Stimulated activated CD4-positive, alpha-beta T cell treated with anti-CD3 and anti-CD28 coated beads, Interleukin-1b, Interleukin-23, amount 100 ng/mL, for 1 hour (primary cell): ENCODE measurements around the gene RFK.
"Not testable (repeated sequence)": the region's sequence is repeated elsewhere in the genome, so short reads cannot be mapped to it uniquely, and the experiment has no call there.

ENCODE experiments used
- DNase-seq, 2 donors: peaks; one replicate each; pipeline ENCODE4 v3.0.0-alpha.2; 2020; ENCODE audit warnings: low read depth in 2 of 2

The RFK gene

GRCh38 chr9:76394195-76394959 is at the start of gene RFK:
Gene RFK, minus strand, starts transcription at chr9:76394426. Its CDS starts 255 bp downstream, at chr9:76394171.
- DNase-seq = peak; percentile 78 to 95

GRCh38 chr9:76443887-76444286 is 49.7 kb upstream of the RFK start:
- no peak for DNase-seq

- DNase-seq = no peak
These were observed 47.5 kb upstream of the RFK start for GRCh38 chr9:76441551-76442322.

GRCh38 chr9:76438841-76439588 is 44.8 kb upstream of the RFK start:
- DNase-seq = no peak

- not testable (repeated sequence) for DNase-seq
These were observed 42.9 kb upstream of the RFK start for GRCh38 chr9:76437017-76437699.

DNA sequence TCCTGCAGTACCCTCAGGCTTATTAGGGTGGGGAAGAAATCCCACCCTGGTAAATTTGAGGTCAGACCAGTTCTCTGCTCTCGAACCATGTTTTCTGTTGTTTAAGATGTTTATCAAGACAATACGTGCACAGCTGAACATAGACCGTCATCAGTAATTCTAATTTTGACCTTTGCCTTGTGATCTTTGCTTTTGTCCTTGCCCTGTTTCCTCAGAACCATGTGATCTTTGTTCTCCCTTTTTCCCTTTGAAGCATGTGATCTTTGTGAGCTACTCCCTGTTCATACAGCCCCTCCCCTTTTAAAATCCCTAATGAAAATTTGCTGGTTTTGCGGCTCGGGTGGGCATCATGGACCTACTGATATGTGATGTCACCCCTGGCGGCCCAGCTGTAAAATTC is 40.7 kb upstream of the RFK start:
- not testable (repeated sequence) for DNase-seq

GRCh38 chr9:76433836-76434235 is 39.6 kb upstream of the RFK start:
- DNase-seq = no peak

DNA sequence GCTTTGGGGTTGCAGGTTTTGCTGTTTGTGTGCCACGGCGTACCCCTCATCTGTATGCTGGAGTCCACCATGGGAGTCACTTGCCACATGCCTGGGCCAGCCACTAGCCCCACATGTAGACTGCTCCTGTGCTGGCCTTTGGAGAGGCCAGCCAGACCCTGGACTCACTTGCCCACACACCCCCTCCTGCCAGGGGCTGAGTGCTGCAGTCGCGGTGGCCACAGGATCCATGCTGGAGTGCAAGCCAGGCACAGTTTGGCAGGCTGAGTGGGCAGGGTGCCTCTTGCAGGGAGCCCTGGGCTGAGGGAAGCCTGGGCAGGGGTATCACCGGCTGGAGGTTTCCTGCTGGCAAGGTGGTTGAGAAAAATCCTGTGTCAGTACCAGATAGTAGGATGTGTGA is 39.2 kb upstream of the RFK start:
- DNase-seq = no peak

- no peak for DNase-seq
These were observed 37.4 kb upstream of the RFK start for GRCh38 chr9:76431601-76432000.

- DNase-seq = no peak
These were observed 32.7 kb upstream of the RFK start for GRCh38 chr9:76426807-76427419.

DNA sequence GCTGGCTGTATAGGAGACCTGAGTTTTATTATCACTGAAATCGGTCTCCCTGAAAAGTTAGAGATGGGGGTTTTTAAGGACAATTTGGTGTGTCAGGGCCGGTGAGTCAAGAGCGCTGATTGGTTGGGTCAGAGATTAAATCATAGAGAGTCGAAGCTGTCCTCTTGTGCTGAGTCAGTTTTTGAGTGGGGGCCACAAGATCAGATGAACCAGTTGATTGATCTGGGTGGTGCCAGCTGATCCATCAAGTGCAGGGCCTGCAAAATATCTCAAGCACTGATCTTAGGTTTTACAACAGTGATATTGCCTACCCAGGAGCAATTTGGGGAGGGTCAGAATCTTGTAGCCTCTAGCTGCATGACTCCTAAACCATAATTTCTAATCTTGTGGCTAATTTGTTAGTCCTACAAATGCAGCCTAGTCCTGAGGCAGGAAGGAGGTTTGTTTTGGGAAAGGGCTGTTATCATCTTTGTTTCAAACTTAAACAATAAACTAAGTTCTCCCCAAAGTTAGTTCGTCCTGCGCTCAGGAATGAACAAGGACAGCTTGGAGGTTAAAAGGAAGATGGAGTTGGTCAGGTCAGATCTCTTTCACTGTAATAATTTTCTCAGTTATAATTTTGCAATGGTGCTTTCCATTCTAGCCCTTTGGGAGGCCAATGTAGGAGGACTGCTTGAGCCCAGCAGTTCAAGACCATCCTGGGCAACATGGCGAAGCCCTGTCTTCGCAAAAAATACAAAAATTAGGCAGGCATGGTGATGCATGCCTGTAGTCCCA is 31.6 kb upstream of the RFK start:
- DNase-seq = no peak

DNA sequence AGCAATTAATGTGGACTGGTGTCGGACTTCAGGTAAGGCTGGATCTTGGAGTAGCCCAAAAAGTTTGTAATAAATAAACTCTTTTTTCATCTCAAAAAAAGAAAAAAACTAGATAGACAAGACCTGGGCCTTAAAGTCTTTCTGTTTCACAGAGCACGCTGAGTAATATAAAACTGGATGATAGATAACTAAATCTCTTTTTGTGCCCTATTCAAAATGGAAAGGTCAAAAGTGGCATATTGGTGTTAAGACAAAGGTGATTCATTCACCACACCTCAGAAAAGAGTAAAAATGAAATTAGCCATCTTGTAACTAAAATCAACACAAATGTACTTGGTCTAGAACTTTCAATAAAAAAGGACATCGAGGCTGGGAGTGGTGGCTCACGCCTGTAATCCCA is 30.3 kb upstream of the RFK start:
- no peak for DNase-seq

GRCh38 chr9:76423216-76424177 is 29.3 kb upstream of the RFK start:
- DNase-seq = no peak

GRCh38 chr9:76419782-76420380 is 25.7 kb upstream of the RFK start:
- no peak for DNase-seq

- DNase-seq = no peak
These were observed 23.2 kb upstream of the RFK start for GRCh38 chr9:76417394-76417793.

- DNase-seq = no peak
These were observed 21.5 kb upstream of the RFK start for GRCh38 chr9:76415731-76416130.

DNA sequence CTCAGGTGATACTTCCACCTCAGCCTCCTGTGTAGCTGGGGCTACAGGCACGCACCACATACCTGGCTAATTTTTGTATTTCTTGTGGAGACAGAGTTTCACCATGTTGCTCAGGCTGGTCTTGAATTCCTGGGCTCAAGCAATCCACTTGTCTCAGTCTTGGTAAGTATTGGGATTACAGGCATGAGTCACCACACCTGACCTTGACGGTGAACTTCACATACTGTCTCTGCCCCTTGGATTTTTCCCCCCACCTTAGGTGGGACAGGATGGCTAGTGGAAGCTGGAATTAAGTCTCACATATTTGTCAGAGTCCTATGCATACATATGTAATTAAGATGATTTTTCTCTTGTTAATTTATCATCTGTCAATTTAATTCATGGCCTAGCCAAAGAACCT is 20.9 kb upstream of the RFK start:
- no peak for DNase-seq

DNA sequence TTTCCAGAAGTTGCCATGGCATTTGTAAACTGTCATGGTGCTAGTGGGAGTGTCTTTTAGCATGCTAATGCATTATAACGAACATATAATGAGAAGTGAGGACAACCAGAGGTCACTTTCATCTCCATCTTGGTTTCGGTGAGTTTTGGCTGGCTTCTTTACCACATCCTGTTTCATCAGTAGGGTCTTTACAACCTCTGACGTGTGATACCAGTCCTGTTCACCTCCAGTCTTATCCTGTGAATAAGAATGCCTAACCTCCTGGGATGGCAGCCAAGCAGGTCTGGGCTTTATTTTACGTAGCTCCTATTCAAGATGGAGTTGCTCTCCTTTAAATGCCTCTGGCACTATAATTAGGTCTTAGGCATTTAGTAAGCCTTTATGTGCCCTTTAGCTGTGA is 20.4 kb upstream of the RFK start:
- no peak for DNase-seq

DNA sequence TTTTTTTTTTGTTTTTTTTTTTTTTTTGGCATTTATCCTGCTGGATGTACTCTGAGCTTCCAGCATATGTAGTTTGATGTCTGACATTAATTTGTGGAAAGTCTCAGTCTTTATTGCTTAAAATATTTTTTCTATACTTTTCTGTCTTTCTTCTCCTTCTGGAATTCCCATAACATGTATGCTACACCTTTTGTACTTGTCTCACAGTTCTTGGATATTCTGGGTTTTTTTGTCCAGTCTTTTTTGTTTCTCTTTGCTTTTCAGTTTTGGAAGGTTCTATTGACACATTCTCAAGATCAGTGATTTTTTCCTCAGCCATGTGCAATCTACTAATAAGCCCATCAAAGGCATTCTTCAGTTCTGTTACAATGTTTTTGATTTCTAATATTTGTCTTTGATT is 19.4 kb upstream of the RFK start:
- no peak for DNase-seq
